Type B pancreatic cell (in vitro differentiated cells): ENCODE results near the gene KRTAP4-4. TPM values are rescaled to one million over a fixed set of nuclear protein-coding genes. Genes with fewer than 3 reads are reported as not detected.
"Not testable (repeated sequence)": the region's sequence is repeated elsewhere in the genome, so short reads cannot be mapped to it uniquely, and the experiment has no call there.

ENCODE experiments used
- DNase-seq: peaks from one replicate; pipeline ENCODE4 v3.0.0; 2021; ENCODE audit warnings: mixed read lengths; ENCODE audit not compliant: unreplicated experiment; ENCODE audit errors: extremely low spot score
- H3K27ac Mint-ChIP-seq: 2 replicates; pipeline ENCODE4 v1.8.0; 2021; ENCODE audit warnings: mild to moderate bottlenecking, mixed read lengths
- H3K27me3 Mint-ChIP-seq: 2 replicates; pipeline ENCODE4 v1.8.0; 2021; ENCODE audit warnings: mixed read lengths
- H3K36me3 Mint-ChIP-seq: 2 replicates; pipeline ENCODE4 v1.8.0; 2021; ENCODE audit warnings: mixed read lengths
- H3K4me1 Mint-ChIP-seq: one replicate; pipeline ENCODE4 v1.8.0; 2021; ENCODE audit warnings: mixed read lengths; ENCODE audit not compliant: unreplicated experiment
- H3K4me3 Mint-ChIP-seq: 2 replicates; pipeline ENCODE4 v1.8.0; 2021; ENCODE audit warnings: mild to moderate bottlenecking, mixed read lengths
- H3K9me3 Mint-ChIP-seq: 2 replicates; pipeline ENCODE4 v1.8.0; 2021; ENCODE audit warnings: mixed read lengths
- total RNA-seq: library from RNA; stranded (reverse); gene quantifications from 2 replicates; pipeline ENCODE4 v1.2.1, GENCODE V29; 2021; ENCODE audit warnings: low replicate concordance
- TF ChIP-seq, protein P1 (sequence below): fragments of 200-600 bp; sonication (generic); conservative IDR thresholded peaks from 2 replicates; pipeline ENCODE4 v1.5.0; 2021; ENCODE audit warnings: antibody characterized with exemption, mild to moderate bottlenecking

The KRTAP4-4 gene
- total RNA-seq, 1 donor from 2014 or later: not detected

DNA sequence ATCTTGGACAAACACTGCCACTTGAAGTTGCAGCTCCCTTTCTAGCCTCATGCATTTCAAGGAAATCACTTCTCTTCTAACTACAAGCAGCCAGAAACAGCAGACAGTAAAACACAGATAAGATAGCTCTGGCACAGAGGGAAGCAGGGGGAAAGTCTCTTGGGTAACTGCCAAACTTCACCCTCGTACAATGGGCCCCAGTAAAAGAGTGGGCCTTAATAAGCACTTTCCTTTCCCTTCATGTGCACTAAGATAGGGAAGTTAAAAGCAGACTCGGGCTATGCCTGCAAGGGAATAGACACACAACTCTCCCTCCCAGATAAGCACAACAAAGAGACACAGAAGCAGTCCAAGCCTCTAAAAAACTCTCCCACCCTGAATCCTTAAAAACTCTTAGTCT is 6.7 kb downstream of the KRTAP4-4 start:
- Mint-ChIP-seq H3K4me3 (no peak overlapping the region), H3K27me3 (peaks cover 3% of the 10 kb centered on the region), H3K27ac (no peak overlapping the region), H3K36me3 (no peaks in the 10 kb centered on the region), H3K9me3 (no peaks in the 10 kb centered on the region), H3K4me1 (no peaks in the 10 kb centered on the region)
- TF ChIP-seq, protein P1, sequence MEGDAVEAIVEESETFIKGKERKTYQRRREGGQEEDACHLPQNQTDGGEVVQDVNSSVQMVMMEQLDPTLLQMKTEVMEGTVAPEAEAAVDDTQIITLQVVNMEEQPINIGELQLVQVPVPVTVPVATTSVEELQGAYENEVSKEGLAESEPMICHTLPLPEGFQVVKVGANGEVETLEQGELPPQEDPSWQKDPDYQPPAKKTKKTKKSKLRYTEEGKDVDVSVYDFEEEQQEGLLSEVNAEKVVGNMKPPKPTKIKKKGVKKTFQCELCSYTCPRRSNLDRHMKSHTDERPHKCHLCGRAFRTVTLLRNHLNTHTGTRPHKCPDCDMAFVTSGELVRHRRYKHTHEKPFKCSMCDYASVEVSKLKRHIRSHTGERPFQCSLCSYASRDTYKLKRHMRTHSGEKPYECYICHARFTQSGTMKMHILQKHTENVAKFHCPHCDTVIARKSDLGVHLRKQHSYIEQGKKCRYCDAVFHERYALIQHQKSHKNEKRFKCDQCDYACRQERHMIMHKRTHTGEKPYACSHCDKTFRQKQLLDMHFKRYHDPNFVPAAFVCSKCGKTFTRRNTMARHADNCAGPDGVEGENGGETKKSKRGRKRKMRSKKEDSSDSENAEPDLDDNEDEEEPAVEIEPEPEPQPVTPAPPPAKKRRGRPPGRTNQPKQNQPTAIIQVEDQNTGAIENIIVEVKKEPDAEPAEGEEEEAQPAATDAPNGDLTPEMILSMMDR: no peak
- no peak for DNase-seq

DNA sequence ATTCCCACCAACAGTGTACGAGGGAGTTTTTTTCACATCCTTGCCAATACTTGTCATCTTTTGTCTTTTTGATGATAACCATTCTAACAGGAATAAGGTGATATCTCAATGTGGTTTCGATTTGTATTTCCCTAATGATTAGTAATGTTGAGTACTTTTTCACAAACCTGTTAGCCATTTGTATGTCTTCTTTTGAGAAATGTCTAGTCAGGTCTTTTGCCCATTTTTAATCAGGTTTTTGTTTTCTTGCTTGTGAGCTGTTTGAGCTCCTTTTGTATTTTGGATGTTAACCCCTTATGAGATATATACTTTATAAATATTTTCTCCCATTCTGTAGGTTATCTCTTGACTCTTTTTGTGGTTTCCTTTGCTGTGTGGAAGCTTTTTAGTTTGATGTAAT is 9.0 kb downstream of the KRTAP4-4 start:
- H3K4me1 Mint-ChIP-seq: no peaks in the 10 kb centered on the region
- no peak overlapping the region for H3K27ac Mint-ChIP-seq
- peaks cover 4% of the 10 kb centered on the region for H3K27me3 Mint-ChIP-seq
- no peak for DNase-seq
- H3K9me3 Mint-ChIP-seq: no peaks in the 10 kb centered on the region
- TF ChIP-seq, protein P1: no peak
- no peaks in the 10 kb centered on the region for H3K36me3 Mint-ChIP-seq
- no peak overlapping the region for H3K4me3 Mint-ChIP-seq

DNA sequence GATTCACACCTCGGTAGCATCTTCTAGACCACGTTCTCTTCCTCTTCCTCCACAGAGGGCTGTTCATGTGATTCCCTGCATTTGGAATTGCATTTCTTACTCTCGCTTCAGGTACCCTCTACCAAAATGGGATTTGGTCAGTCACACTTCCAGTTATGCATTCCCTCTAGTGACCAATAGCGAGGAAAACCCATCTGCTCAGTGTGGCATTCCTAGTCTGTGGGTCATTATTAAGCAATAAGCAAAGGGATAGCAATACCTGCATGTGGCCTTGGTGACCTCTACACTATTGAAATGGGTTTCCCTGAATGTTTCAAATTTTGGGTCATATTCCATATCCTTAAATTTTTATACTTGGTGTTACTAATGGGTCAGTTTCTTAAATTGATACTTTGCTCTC is 10.5 kb downstream of the KRTAP4-4 start:
- H3K27ac Mint-ChIP-seq: no peak overlapping the region
- H3K9me3 Mint-ChIP-seq: no peaks in the 10 kb centered on the region
- H3K36me3 Mint-ChIP-seq: no peaks in the 10 kb centered on the region
- TF ChIP-seq, protein P1: no peak
- no peak overlapping the region for H3K4me3 Mint-ChIP-seq
- H3K27me3 Mint-ChIP-seq: peaks cover 4% of the 10 kb centered on the region
- H3K4me1 Mint-ChIP-seq: no peaks in the 10 kb centered on the region
- no peak for DNase-seq

DNA sequence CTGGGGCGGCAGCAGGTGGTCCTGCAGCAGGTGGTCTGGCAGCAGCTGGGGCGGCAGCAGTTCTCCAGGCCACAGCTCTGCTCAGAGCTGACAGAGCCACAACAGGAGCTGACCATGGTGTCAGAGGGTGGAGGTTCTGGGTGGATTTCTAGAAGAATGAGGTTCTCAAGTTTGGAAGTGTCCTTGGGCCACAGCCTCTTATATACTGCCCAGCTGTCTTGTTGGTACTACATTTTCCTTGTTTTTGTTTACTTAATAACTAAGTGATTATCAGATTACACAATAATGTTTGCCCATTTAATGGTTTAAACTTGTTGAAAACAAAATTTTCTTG is 10.9 kb downstream of the KRTAP4-4 start, which contains the start of gene KRTAP4-5:
Gene KRTAP4-5 (minus strand): TSS at position 174 of the 334 bp plus-strand sequence. CDS start 58 bp downstream, at position 116.
- TF ChIP-seq, protein P1: no peak
- no peak for DNase-seq
- Mint-ChIP-seq H3K27ac (no peak within 1 kb of the TSS), H3K27me3 (peaks cover 4% of the 10 kb centered on the region), H3K4me3 (no peak within 1 kb of the TSS), H3K9me3 (no peaks in the 10 kb centered on the region), H3K36me3 (no peaks in the 10 kb centered on the region), H3K4me1 (no peaks in the 10 kb centered on the region)

DNA sequence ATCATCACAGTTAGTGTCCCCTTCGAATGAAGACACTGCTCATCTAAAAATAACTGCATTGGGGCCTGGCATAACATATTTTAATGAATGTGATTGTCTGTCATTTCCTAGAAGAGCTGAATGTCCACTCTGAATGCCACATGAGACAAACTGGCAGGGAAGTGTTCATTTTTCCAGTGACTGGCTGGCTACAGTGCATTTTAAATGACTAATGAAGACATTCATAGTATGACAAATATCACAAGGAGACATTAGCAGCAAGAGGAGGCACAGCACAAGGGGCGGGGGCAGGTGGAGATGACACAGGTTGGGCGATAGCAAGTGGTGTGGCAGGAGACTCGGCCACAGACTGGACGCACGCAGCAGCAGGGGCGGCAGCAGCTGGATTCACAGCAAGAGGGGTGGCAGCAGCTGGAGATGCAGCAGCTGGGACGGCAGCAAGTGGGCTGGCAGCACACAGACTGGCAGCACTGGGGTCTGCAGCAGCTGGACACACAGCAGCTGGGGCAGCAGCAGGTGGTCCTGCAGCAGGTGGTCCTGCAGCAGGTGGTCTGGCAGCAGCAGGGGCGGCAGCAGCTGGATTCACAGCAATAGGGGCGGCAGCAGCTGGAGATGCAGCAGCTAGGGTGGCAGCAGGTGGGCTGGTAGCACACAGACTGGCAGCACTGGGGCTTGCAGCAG is 11.4 kb downstream of the KRTAP4-4 start:
- H3K36me3 Mint-ChIP-seq, H3K4me1 Mint-ChIP-seq, H3K9me3 Mint-ChIP-seq, H3K27ac Mint-ChIP-seq, H3K4me3 Mint-ChIP-seq, DNase-seq, H3K27me3 Mint-ChIP-seq: not testable (repeated sequence)

DNA sequence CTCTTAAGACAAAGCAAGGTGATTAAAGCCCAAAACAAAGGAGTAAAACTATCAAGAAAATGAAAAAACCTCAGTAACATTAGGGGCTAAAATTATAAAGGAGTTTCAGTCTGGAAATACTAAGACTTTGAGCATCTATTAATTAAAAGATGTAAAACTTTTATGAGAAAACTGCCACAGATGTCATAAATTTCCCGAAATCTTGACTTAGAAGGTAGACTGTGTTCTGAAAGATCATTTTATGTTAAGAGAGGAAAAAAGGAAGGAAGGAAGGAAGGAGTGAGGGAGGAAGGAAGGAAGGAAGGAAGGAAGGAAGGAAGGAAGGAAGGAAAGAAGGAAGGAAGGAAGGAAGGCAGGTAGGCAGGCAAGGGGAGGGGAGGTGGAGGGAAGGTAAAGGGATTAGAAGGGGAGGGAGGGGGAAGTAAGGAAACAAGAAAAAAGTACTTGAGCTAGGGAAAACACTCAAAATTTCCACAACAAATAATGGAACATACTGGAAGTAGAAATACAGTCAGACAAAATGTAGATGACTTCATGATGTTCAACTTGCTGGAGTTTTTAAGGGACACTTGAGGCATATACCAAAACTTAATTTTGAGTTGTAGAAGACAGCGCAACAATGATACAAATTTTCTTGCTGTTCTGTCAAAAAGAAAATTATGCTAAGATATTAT is 12.9 kb downstream of the KRTAP4-4 start:
- H3K9me3 Mint-ChIP-seq: peaks cover 9% of the 10 kb centered on the region

More for the DNA sequence above, 12.9 kb downstream of the KRTAP4-4 start:
- Mint-ChIP-seq H3K4me3 (no peak overlapping the region), H3K4me1 (no peaks in the 10 kb centered on the region), H3K27ac (no peak overlapping the region), H3K36me3 (peaks cover 3% of the 10 kb centered on the region), H3K27me3 (peaks cover 4% of the 10 kb centered on the region)
- TF ChIP-seq, protein P1: no peak
- no peak for DNase-seq
